GM12872 (cell line): ENCODE measurements around the gene TJP1.

Source experiments
- TF ChIP-seq, protein P1 (sequence below): IDR thresholded peaks from 3 replicates; pipeline ENCODE4 v1.5.1; 2011; ENCODE audit warnings: low read depth, mild to moderate bottlenecking, low read length, moderate library complexity; ENCODE audit not compliant: insufficient read depth

TJP1 gene

DNA sequence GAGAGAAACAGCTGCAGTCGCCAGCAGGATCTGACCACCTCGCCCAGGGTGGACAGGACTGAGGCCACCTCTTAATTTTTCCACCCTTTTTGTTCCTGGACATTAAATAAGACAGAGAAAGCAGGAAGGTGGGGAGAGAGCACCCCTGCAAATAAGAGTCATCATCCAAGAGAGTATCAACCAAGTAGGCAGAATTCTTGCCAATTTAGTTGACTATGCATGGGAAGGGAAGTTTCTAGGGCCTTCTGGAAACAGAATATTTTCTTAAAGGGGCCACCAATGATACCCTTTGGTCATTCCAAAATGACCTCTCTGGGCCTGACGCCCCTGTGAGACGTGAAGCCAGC, 136.2 kb downstream of the TJP1 start:
- TF ChIP-seq, protein P1, sequence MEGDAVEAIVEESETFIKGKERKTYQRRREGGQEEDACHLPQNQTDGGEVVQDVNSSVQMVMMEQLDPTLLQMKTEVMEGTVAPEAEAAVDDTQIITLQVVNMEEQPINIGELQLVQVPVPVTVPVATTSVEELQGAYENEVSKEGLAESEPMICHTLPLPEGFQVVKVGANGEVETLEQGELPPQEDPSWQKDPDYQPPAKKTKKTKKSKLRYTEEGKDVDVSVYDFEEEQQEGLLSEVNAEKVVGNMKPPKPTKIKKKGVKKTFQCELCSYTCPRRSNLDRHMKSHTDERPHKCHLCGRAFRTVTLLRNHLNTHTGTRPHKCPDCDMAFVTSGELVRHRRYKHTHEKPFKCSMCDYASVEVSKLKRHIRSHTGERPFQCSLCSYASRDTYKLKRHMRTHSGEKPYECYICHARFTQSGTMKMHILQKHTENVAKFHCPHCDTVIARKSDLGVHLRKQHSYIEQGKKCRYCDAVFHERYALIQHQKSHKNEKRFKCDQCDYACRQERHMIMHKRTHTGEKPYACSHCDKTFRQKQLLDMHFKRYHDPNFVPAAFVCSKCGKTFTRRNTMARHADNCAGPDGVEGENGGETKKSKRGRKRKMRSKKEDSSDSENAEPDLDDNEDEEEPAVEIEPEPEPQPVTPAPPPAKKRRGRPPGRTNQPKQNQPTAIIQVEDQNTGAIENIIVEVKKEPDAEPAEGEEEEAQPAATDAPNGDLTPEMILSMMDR = no peak

DNA sequence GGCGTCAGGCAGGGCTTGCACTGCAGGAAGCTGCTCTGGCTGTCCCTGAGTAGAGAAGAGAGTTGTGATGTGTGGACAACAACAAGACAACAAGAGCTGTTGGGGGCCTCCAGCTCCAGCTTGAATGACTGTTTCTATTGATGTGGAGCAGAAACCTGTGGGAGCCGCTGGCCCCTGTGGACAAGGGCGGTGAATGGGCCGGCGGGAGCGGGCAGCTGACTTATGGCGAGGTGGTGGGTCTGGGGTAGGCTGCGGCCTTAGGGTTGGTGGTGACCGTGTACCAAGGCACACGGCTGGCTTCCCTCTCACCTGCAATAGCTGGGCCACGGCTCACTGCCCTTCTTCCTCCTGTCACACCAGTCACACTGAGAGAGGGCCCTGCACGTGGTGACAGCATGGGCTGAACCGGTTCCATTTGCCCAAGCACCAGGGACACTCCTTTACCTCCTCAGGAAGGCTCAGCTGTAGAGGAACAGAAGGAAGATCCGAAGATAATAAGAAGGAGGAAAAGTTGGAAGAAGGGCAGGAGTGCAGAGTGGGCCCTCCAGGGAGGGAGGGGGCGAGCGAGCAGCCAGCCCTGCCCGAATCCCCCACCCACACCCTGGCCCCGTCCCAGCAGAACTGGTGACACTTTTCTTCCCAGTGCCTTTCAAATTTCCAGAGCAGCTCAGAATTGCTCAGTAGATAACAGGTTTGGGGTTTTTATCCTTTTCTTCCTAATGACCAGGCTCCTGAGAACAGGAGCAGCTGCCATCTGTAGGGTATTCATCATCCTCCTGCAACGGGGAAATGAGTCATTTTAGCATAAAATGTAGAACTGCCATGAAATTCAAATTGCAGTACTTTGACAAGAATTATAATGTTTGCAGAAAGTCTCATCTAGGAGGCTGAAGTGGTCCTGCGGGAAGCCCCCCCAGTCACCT, 136.9 kb downstream of the TJP1 start:
- TF ChIP-seq, protein P1 = no peak

DNA sequence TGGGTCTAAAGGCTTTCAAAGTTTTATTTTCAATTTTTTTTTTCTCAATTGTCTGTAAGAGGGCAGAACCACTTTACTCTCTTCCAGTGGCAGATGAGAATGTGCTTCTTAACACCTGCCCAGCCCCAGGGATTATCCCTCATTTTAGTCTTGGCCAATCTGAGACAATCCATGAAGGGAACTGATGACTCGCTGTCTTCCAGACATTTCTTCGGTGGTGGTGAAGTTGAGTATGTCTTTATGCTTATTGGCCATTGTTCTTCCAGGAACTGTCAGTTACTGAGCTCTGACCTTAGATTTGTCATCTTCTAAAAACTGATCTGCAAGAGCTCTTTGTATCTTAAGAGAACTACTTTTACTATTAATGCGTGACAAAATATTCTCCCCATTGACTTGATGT, 139.5 kb downstream of the TJP1 start:
- TF ChIP-seq, protein P1 = no peak

DNA sequence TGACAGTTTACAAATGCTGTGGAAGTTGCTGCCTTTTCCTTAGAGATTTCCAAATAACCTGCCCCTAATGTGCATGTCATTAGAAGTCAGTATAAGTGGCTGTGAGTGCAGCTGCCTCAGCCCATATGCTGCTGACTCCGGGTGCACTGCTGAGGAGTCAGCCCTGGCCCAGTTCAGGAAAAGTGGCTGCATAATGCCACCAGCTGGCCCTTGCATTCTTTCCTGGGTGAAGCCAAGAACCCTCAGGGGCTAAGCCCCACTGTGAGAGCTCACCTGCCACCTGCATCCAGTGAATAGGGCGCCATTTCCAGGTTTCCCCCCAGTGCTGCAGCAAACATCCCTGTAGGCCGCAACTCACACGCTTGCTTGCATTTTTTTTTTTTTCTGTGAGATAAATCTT, 139.9 kb downstream of the TJP1 start:
- TF ChIP-seq, protein P1 = no peak

DNA sequence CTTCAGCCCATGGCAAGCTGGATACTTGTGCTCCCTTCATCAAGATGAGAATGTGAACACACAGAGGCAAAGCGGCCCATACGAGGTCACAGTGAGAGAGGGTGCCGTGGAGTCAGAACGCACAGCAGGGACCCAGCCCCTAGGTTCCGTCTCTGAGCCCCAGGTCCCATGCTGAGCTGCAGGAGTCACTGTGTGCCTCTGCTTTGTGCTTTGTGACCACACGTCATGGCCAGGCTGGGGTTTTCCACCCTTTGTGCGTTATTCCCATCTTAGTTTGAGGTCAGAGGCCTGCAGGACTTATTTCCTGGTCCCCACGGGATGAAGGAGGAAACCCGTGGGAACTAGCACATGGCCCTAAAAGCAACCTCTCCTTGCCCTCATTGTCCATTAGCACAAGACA, 140.3 kb downstream of the TJP1 start:
- TF ChIP-seq, protein P1 = no peak

DNA sequence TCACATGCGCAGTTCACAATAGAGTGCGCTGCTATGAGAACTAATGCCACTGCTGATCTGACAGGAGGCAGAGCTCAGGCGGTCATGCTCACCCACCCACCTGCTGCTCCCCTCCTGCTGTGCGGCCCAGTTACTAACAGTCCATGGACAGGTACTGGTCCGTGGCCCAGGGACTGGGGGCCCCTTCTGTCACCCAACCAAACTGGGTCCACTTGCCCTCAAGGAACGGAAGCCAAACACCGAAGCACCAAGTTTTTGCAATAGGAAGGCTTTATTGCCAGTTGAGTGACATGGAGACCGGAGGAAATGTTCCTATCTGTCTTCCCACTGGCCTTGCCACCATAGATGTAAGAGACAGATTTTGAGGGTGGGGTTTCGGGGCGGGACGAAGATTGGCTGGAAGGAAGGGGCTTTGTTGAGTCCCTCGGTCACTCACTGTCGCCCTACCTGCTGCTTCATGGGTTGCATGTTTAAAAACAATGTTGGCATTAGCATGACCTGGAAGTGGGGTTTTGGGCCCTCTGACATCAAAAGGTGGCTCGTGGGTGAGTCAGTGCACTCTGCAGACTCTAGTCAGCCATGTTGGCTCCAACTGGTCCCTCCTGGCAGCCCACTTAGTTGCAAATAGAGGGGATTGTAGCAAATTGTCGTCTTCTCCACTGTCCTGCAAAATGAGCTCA, 141.0 kb downstream of the TJP1 start:
- TF ChIP-seq, protein P1 = no peak

DNA sequence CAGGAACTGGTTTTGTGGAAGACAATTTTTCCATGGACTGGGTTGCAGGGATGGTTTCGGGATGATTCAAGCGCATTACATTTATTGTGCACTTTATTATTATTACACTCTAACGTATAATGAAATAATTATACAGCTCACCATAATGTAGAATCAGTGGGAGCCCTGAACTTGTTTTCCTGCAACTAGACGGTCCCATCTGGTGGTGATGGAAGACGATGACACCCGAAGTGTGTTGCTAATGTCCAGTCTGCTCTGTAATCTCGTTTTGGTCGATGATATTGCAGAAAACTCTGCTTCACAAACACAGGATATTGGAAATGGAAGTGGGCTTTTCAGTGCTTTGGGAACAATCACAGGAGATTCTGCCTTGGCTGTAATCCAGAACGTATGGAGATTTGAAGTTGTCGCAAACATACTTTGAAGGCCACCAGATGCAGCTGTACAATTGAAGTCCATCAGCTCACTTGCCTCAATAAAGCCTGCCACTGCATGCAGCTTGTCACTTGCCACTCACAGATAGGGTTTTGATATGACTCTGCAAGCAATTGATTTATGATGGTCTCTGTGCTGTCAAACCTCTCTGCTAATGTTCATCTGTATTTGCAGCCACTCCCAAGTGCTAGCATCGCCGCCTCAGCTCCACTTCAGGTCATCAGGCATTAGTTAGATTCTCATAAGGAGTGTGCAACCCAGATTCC, 141.7 kb downstream of the TJP1 start:
- TF ChIP-seq, protein P1 = no peak
